HepG2 (cell line): ENCODE results near the gene HDGFL1. TPM values are rescaled to one million over a fixed set of nuclear protein-coding genes. Genes with fewer than 3 reads are reported as not detected.

Experiments used
- ATAC-seq: fragments of 200-7000 bp; cut with Tn5 transposase; 3 replicates; pipeline ENCODE4 v1.9.1; 2020; ENCODE audit warnings: mild to moderate bottlenecking, moderate library complexity
- BruUV-seq: library from RNA; stranded (reverse); fragments of 400-500 nt; replicated peaks from 2 replicates; lab custom pipeline; 2021; lab: Mats Ljungman, UMichigan
- CTCF ChIA-PET: fragments of 300-600 bp; formaldehyde crosslinking; extraction: SDS; loops from one replicate; lab custom pipeline; 2021; ENCODE audit warnings: low total read pairs, inconsistent platforms, low intra/inter-chr PET ratio; lab: Yijun Ruan, JAX
- POLR2A ChIA-PET: fragments of 350-600 bp; sonication (Branson Sonifier 250); formaldehyde crosslinking; loops from one replicate; lab custom pipeline; 2020; ENCODE audit warnings: antibody characterized with exemption, inconsistent platforms; lab: Yijun Ruan, JAX
- DNase-seq: peaks from one replicate; pipeline ENCODE4 v3.0.0-alpha.2; 2015; ENCODE audit warnings: low spot score
- FAIRE-seq: peaks from 3 replicates; lab custom pipeline; 2011; peaks lifted over from hg19 to GRCh38; lab: Jason Lieb, UNC
- H2AFZ ChIP-seq: one replicate; pipeline ENCODE4 v1.6.1; 2011; ENCODE audit warnings: low read length, inconsistent platforms
- H3K27ac ChIP-seq: fragments of 300-600 bp; 3 replicates; pipeline ENCODE4 v1.8.0; 2011; ENCODE audit warnings: mixed run types, mild to moderate bottlenecking, mixed read lengths, low read length, inconsistent platforms; ENCODE audit not compliant: insufficient read depth; ENCODE audit errors: extremely low read length
- H3K27me3 ChIP-seq, 2 experiments: fragments of 200-600 bp in 1 of 2; 2 replicates in 1 of 2; 3 replicates in 1 of 2; pipeline versions ENCODE4 v1.6.0 to v1.8.0; 2011; ENCODE audit warnings: low read length in 2 of 2, mild to moderate bottlenecking in 2 of 2, moderate library complexity in 2 of 2, inconsistent platforms in 1 of 2; ENCODE audit not compliant: insufficient read depth in 2 of 2, control insufficient read depth in 1 of 2
- H3K36me3 ChIP-seq, 2 experiments: fragments of 200-600 bp in 1 of 2; replicated peaks in 1 of 2; 2 replicates in 1 of 2; 3 replicates in 1 of 2; pipeline versions ENCODE4 v1.5.1 to v1.8.0; 2011; ENCODE audit warnings: low read length in 2 of 2, inconsistent platforms in 1 of 2; ENCODE audit not compliant: insufficient read depth in 2 of 2, control insufficient read depth in 1 of 2
- H3K4me1 ChIP-seq: 2 replicates; pipeline ENCODE4 v1.5.1; 2012; ENCODE audit warnings: low read length, inconsistent platforms; ENCODE audit not compliant: insufficient read depth
- H3K4me2 ChIP-seq: 2 replicates; pipeline ENCODE4 v1.6.0; 2011; ENCODE audit warnings: low read depth, low read length, inconsistent platforms
- H3K4me3 ChIP-seq, 3 experiments: fragments of 200-600 bp in 1 of 3; sonication (generic), shearing (Covaris generic) in 1 of 3; replicated peaks in 1 of 3; 2 replicates each; pipeline ENCODE4 v1.5.1; 2011 to 2016; ENCODE audit warnings: low read length in 3 of 3, inconsistent platforms in 2 of 3, low read depth in 2 of 3, mild to moderate bottlenecking in 2 of 3, control low read depth in 1 of 3, mixed read lengths in 1 of 3; ENCODE audit not compliant: insufficient read depth in 1 of 3
- H3K79me2 ChIP-seq: one replicate; pipeline ENCODE4 v1.6.1; 2011; ENCODE audit warnings: low read length, inconsistent platforms; ENCODE audit not compliant: insufficient read depth
- H3K9ac ChIP-seq: 2 replicates; pipeline ENCODE4 v1.6.0; 2011; ENCODE audit warnings: mild to moderate bottlenecking, low read depth, low read length, inconsistent platforms; ENCODE audit not compliant: insufficient read depth
- H3K9me3 ChIP-seq: 2 replicates; pipeline ENCODE4 v1.5.1; 2012; ENCODE audit warnings: mild to moderate bottlenecking, low read length
- H4K20me1 ChIP-seq: 2 replicates; pipeline ENCODE4 v1.6.0; 2011; ENCODE audit warnings: inconsistent platforms, mild to moderate bottlenecking, low read length, moderate library complexity; ENCODE audit not compliant: insufficient read depth
- CBFB ChIP-seq: sonication (generic); formaldehyde crosslinking; IDR thresholded peaks from 2 replicates; pipeline ENCODE4 v1.4.0; 2020; ENCODE audit warnings: missing genetic modification reagents
- GATA4 ChIP-seq: sonication (generic); IDR thresholded peaks from 2 replicates; pipeline ENCODE4 v1.6.1; 2016; ENCODE audit warnings: antibody characterized with exemption, low read depth, borderline replicate concordance
- NCOA5 ChIP-seq: sonication (generic); formaldehyde crosslinking; IDR thresholded peaks from 2 replicates; pipeline ENCODE4 v1.4.0; 2020; ENCODE audit warnings: missing genetic modification reagents
- TCF7 ChIP-seq: sonication (generic); IDR thresholded peaks from 2 replicates; pipeline ENCODE4 v1.6.1; 2016; ENCODE audit warnings: antibody characterized with exemption, low read depth
- TERF1 ChIP-seq: sonication (generic); formaldehyde crosslinking; IDR thresholded peaks from 2 replicates; pipeline ENCODE4 v1.8.0; 2022; ENCODE audit warnings: mild to moderate bottlenecking, missing genetic modification reagents, moderate library complexity
- TFDP2 ChIP-seq: sonication (generic); formaldehyde crosslinking; IDR thresholded peaks from 2 replicates; pipeline ENCODE4 v1.4.0; 2020; ENCODE audit warnings: missing genetic modification reagents
- ZEB1 ChIP-seq: IDR thresholded peaks from 2 replicates; pipeline ENCODE4 v1.6.1; 2012; ENCODE audit warnings: mild to moderate bottlenecking, low read depth, inconsistent platforms; ENCODE audit not compliant: insufficient replicate concordance
- ZNF205 ChIP-seq: IDR thresholded peaks from 2 replicates; pipeline ENCODE4 v1.6.1; 2018; ENCODE audit warnings: missing biosample characterization, missing genetic modification reagents
- ZNF224 ChIP-seq: sonication (generic); formaldehyde crosslinking; IDR thresholded peaks from 2 replicates; pipeline ENCODE4 v1.5.0; 2020; ENCODE audit warnings: mild to moderate bottlenecking, missing genetic modification reagents
- ZNF235 ChIP-seq: sonication (generic); formaldehyde crosslinking; IDR thresholded peaks from 2 replicates; pipeline ENCODE4 v1.8.1; 2023; ENCODE audit warnings: mild to moderate bottlenecking, missing genetic modification reagents, borderline replicate concordance
- ZNF556 ChIP-seq: sonication (generic); formaldehyde crosslinking; IDR thresholded peaks from 2 replicates; pipeline ENCODE4 v1.4.0; 2020; ENCODE audit warnings: mild to moderate bottlenecking, missing genetic modification reagents, borderline replicate concordance
- ZNF619 ChIP-seq: sonication (generic); formaldehyde crosslinking; IDR thresholded peaks from 2 replicates; pipeline ENCODE4 v1.4.0; 2020; ENCODE audit warnings: mild to moderate bottlenecking, missing genetic modification reagents
- ZNF775 ChIP-seq: sonication (generic); formaldehyde crosslinking; IDR thresholded peaks from 2 replicates; pipeline ENCODE4 v1.4.0; 2020; ENCODE audit warnings: missing genetic modification reagents, mild to moderate bottlenecking, moderate library complexity, borderline replicate concordance
- in situ Hi-C: cut with HindIII; loops from 2 replicates; pipeline ENCODE4 v1.10.0; 2017; ENCODE audit warnings: low pct_unique_long_range_greater_than_20kb; ENCODE audit not compliant: extremely low pct_ligation_motif_present
- intact Hi-C: fragments of 100-400 bp; cut with micrococcal nuclease; formaldehyde crosslinking; loops from one replicate; pipeline ENCODE4 v1.10.0; 2022; ENCODE audit not compliant: unreplicated experiment
- polyA plus RNA-seq, 8 experiments: library from polyadenylated mRNA; depleted of rRNA in 3 of 8; stranded (reverse) in 7 of 8; unstranded in 1 of 8; fragments of >200 nt; fragmentation: Illumina TruSeq in 4 of 8; extraction: Trizol in 4 of 8; gene quantifications; 2 replicates each; pipeline versions ENCODE4 v1.2.1 to v1.2.3, GENCODE V29; 2011 to 2016; ENCODE audit warnings: low read depth in 4 of 8, missing spikeins in 1 of 8, mixed read lengths in 1 of 8; ENCODE audit not compliant: insufficient read depth in 1 of 8
- total RNA-seq, 5 experiments: library from RNA; depleted of rRNA; stranded (reverse); fragments of >200 nt; fragmentation: Illumina TruSeq; extraction: Trizol; gene quantifications; 2 replicates each; pipeline ENCODE4 v1.2.3, GENCODE V29; 2016; ENCODE audit warnings: low read depth in 1 of 5

The HDGFL1 gene
- total and polyA plus RNA-seq, 2 of the 13 experiments (the other 11 are each of a cell fraction or from before 2014, with no cell fraction given) = not detected

GRCh38 chr6:22544476-22544875 lies 24.9 kb upstream of the HDGFL1 start:
- no peak for FAIRE-seq
- H2AFZ ChIP-seq = no peak overlapping the region
- intact Hi-C loops = no loop called here
- no peak overlapping the region for H3K27ac ChIP-seq
- POLR2A ChIA-PET = no interaction called here
- no peaks in the 10 kb centered on the region for H3K79me2 ChIP-seq
- TF ChIP-seq ZNF205 (CRISPR knock-in tag) (no peak), TCF7 (no peak), ZNF619 (CRISPR knock-in tag) (no peak), TFDP2 (no peak), ZNF224 (CRISPR knock-in tag) (no peak), ZNF235 (CRISPR knock-in tag) (no peak), CBFB (CRISPR knock-in tag) (no peak), ZEB1 (no peak), ZNF775 (CRISPR knock-in tag) (no peak), GATA4 (no peak), ZNF556 (CRISPR knock-in tag) (no peak), TERF1 (CRISPR knock-in tag) (no peak), NCOA5 (no peak)
- TF ChIP-seq, all 625 proteins: peak for 0
- ATAC-seq (no peak), DNase-seq (no peak)
- no peaks in the 10 kb centered on the region for H3K36me3 ChIP-seq
- H3K9ac ChIP-seq = no peak overlapping the region
- CTCF ChIA-PET = no interaction called here
- H3K9me3 ChIP-seq = peaks cover 88% of the 10 kb centered on the region
- no peak overlapping the region for H3K4me2 ChIP-seq
- H3K4me1 ChIP-seq = no peaks in the 10 kb centered on the region
- BruUV-seq = no TSS peak
- no peaks in the 10 kb centered on the region for H4K20me1 ChIP-seq
- H3K4me3 ChIP-seq = no peak overlapping the region
- in situ Hi-C loops = no loop called here
- no peaks in the 10 kb centered on the region for H3K27me3 ChIP-seq
